GM23338 (cell line): ENCODE measurements around the gene BCL2L14.

ENCODE experiments used
- EZH2 ChIP-seq: fragments of 200-600 bp; sonication (generic); IDR thresholded peaks from one replicate; pipeline ENCODE4 v1.8.0; 2017; ENCODE audit warnings: antibody characterized with exemption, mild to moderate bottlenecking, low read depth; ENCODE audit not compliant: unreplicated experiment
- EZH2phosphoT487 ChIP-seq: fragments of 200-600 bp; sonication (generic); IDR thresholded peaks from one replicate; pipeline ENCODE4 v1.8.1; 2018; ENCODE audit warnings: antibody characterized with exemption; ENCODE audit not compliant: unreplicated experiment
- JUNB ChIP-seq: IDR thresholded peaks from one replicate; pipeline ENCODE4 v1.6.1; 2016; ENCODE audit warnings: antibody characterized with exemption; ENCODE audit not compliant: unreplicated experiment
- NANOG ChIP-seq: IDR thresholded peaks from 2 replicates; pipeline ENCODE4 v1.6.1; 2016; ENCODE audit warnings: antibody characterized with exemption, borderline replicate concordance
- POLR2AphosphoS5 ChIP-seq: IDR thresholded peaks from 2 replicates; pipeline ENCODE4 v1.6.1; 2016; ENCODE audit warnings: antibody characterized with exemption, low read depth
- ZNF114 ChIP-seq: fragments of 250-450 bp; sonication (Bioruptor Pico); IDR thresholded peaks from 2 replicates; pipeline ENCODE4 v1.5.0; 2020; ENCODE audit warnings: mild to moderate bottlenecking, moderate library complexity
- TF ChIP-seq, protein P1 (sequence below), 2 experiments: fragments of 200-600 bp in 1 of 2; sonication (generic) in 1 of 2; conservative IDR thresholded peaks; 2 replicates each; pipeline versions ENCODE4 v1.5.1 to v1.6.1; 2016 to 2017; ENCODE audit warnings: antibody characterized with exemption in 2 of 2, low read depth in 2 of 2, mild to moderate bottlenecking in 2 of 2, moderate library complexity in 1 of 2
- TF ChIP-seq, protein P2 (sequence below): IDR thresholded peaks from one replicate; pipeline ENCODE4 v1.6.1; 2018; ENCODE audit warnings: antibody characterized with exemption; ENCODE audit not compliant: unreplicated experiment

DNA sequence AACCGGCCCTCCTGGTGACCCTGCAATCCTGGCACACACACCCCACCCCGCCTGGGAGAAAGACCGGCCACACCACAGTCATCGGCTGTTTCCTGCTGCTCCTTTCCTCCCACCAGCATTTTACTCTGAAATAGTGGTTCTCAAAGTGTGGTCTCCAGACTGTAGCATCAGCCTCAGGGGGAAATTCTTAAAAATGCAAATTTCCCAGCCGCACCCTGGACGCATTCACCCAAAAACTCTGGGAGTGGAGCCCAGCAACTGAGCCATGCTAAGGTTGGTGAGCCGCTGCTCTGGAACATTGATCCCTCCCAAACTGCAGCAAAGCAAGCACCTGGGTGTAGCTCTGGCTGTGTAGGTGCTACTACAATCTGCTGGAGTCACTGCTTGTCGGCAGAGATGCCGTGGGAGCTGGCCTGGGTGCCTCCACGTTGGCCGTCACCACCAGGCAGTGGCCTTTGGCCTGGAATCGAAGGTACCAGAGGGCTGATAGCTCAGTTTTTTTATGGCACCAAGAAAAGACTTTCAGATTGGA, 38.4 kb upstream of the BCL2L14 start:
- TF ChIP-seq, protein P1, sequence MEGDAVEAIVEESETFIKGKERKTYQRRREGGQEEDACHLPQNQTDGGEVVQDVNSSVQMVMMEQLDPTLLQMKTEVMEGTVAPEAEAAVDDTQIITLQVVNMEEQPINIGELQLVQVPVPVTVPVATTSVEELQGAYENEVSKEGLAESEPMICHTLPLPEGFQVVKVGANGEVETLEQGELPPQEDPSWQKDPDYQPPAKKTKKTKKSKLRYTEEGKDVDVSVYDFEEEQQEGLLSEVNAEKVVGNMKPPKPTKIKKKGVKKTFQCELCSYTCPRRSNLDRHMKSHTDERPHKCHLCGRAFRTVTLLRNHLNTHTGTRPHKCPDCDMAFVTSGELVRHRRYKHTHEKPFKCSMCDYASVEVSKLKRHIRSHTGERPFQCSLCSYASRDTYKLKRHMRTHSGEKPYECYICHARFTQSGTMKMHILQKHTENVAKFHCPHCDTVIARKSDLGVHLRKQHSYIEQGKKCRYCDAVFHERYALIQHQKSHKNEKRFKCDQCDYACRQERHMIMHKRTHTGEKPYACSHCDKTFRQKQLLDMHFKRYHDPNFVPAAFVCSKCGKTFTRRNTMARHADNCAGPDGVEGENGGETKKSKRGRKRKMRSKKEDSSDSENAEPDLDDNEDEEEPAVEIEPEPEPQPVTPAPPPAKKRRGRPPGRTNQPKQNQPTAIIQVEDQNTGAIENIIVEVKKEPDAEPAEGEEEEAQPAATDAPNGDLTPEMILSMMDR (conservative IDR thresholded peaks at IDR 0.05; ENCODE audit: low read depth in 2 of 2), result no peak
- TF ChIP-seq, protein P2, sequence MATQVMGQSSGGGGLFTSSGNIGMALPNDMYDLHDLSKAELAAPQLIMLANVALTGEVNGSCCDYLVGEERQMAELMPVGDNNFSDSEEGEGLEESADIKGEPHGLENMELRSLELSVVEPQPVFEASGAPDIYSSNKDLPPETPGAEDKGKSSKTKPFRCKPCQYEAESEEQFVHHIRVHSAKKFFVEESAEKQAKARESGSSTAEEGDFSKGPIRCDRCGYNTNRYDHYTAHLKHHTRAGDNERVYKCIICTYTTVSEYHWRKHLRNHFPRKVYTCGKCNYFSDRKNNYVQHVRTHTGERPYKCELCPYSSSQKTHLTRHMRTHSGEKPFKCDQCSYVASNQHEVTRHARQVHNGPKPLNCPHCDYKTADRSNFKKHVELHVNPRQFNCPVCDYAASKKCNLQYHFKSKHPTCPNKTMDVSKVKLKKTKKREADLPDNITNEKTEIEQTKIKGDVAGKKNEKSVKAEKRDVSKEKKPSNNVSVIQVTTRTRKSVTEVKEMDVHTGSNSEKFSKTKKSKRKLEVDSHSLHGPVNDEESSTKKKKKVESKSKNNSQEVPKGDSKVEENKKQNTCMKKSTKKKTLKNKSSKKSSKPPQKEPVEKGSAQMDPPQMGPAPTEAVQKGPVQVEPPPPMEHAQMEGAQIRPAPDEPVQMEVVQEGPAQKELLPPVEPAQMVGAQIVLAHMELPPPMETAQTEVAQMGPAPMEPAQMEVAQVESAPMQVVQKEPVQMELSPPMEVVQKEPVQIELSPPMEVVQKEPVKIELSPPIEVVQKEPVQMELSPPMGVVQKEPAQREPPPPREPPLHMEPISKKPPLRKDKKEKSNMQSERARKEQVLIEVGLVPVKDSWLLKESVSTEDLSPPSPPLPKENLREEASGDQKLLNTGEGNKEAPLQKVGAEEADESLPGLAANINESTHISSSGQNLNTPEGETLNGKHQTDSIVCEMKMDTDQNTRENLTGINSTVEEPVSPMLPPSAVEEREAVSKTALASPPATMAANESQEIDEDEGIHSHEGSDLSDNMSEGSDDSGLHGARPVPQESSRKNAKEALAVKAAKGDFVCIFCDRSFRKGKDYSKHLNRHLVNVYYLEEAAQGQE, result no peak
- TF ChIP-seq POLR2AphosphoS5 (no peak), EZH2 (no peak), EZH2phosphoT487 (no peak), NANOG (no peak), ZNF114 (CRISPR knock-in tag) (no peak), JUNB (no peak)
